Activated B cell treated with CpG ODN at 0.5 μM for 24 hours (primary cell): ENCODE measurements around the gene TBC1D9B. TPM values are rescaled to one million over a fixed set of nuclear protein-coding genes. Genes with fewer than 3 reads are reported as not detected.

Experiments
- ATAC-seq: fragments of 200-7000 bp; cut with Tn5 transposase; one replicate; pipeline ENCODE4 v1.10.0; 2021; ENCODE audit warnings: low read depth, mild to moderate bottlenecking, moderate library complexity
- CTCF ChIA-PET: fragments of 350-600 bp; sonication (Branson Sonifier 250); formaldehyde crosslinking; loops from one replicate; lab custom pipeline; 2021; ENCODE audit warnings: antibody characterized with exemption; lab: Charles Lee
- POLR2A ChIA-PET: fragments of 350-600 bp; sonication (Branson Sonifier 250); formaldehyde crosslinking; loops from one replicate; lab custom pipeline; 2021; ENCODE audit warnings: antibody characterized with exemption; lab: Charles Lee
- DNase-seq: peaks from one replicate; pipeline ENCODE4 v3.0.0; 2022
- H3K27ac Mint-ChIP-seq: one replicate; pipeline ENCODE4 v1.8.0; 2020; ENCODE audit warnings: mixed read lengths
- H3K27me3 Mint-ChIP-seq: one replicate; pipeline ENCODE4 v1.8.0; 2021; ENCODE audit warnings: mixed read lengths
- H3K36me3 Mint-ChIP-seq: one replicate; pipeline ENCODE4 v1.8.0; 2021; ENCODE audit warnings: low read depth, mixed read lengths
- H3K4me1 Mint-ChIP-seq: one replicate; pipeline ENCODE4 v1.8.0; 2021; ENCODE audit warnings: mixed read lengths
- H3K4me3 Mint-ChIP-seq: one replicate; pipeline ENCODE4 v1.8.0; 2020; ENCODE audit warnings: mild to moderate bottlenecking, mixed read lengths
- H3K9me3 Mint-ChIP-seq: one replicate; pipeline ENCODE4 v1.8.0; 2020; ENCODE audit warnings: mixed read lengths
- CTCF ChIP-seq: fragments of 200-600 bp; IDR thresholded peaks from one replicate; pipeline ENCODE4 v1.8.0; 2022; ENCODE audit warnings: antibody characterized with exemption, mild to moderate bottlenecking
- intact Hi-C: fragments of 100-400 bp; cut with micrococcal nuclease; formaldehyde crosslinking; loops from one replicate; pipeline ENCODE4 v1.15.1; 2024
- total RNA-seq: library from RNA; stranded (reverse); gene quantifications from 2 replicates; pipeline ENCODE4 v1.2.3, GENCODE V29; 2022

TBC1D9B gene
- total RNA-seq, 1 donor from 2014 or later: 117 TPM

- H3K27me3 Mint-ChIP-seq: no peaks in the 10 kb centered on the region
- peaks cover 12% of the 10 kb centered on the region for H3K36me3 Mint-ChIP-seq
- H3K4me1 Mint-ChIP-seq: peaks cover 18% of the 10 kb centered on the region
- no peak for ATAC-seq
- no peaks in the 10 kb centered on the region for H3K9me3 Mint-ChIP-seq
- POLR2A ChIA-PET: interaction anchor here (0.6 to 0.8 kb wide), 2 partner anchors 9 to 17 kb away, joined by 4 to 8 read pairs; no protein-coding TSS in a partner anchor
- intact Hi-C loops: no loop called here
- H3K4me3 Mint-ChIP-seq: no peak overlapping the region
- CTCF ChIA-PET: interaction anchor here (1.4 kb wide), 1 partner anchor 11 kb away, joined by 4 read pairs; no protein-coding TSS in a partner anchor
- no peak overlapping the region for H3K27ac Mint-ChIP-seq
- no peak for DNase-seq
- TF ChIP-seq CTCF: no peak
Observed at GRCh38 chr5:179812997-179813607, 94.6 kb downstream of the TBC1D9B start.

GRCh38 chr5:179812135-179812825 lies 95.4 kb downstream of the TBC1D9B start:
- TF ChIP-seq CTCF: no peak
- ChIA-PET CTCF (no interaction called here), POLR2A (interaction anchor here (0.6 to 1.8 kb wide), 3 partner anchors 8 to 18 kb away, joined by 4 to 9 read pairs (median 8); partner anchors contain the start of gene SQSTM1)
- DNase-seq (no peak), ATAC-seq (no peak)
- Mint-ChIP-seq H3K27ac (no peak overlapping the region), H3K36me3 (peaks cover 12% of the 10 kb centered on the region), H3K4me3 (no peak overlapping the region), H3K9me3 (no peaks in the 10 kb centered on the region), H3K4me1 (peaks cover 13% of the 10 kb centered on the region), H3K27me3 (no peaks in the 10 kb centered on the region)
- intact Hi-C loops: no loop called here

Other genes starting within 250 kb of the TBC1D9B start
- not detected in 2 replicates for gene CBY3, start 226.9 kb downstream of the TBC1D9B start, total RNA-seq
- 318 and 332 TPM in 2 replicates for gene CANX, start 208.9 kb downstream of the TBC1D9B start, total RNA-seq
- gene MAML1, start 175.1 kb downstream of the TBC1D9B start, total RNA-seq: 33.6 and 38.8 TPM in 2 replicates
- gene LTC4S, start 113.9 kb downstream of the TBC1D9B start, total RNA-seq: 2.6 and 2.7 TPM in 2 replicates
- gene MGAT4B, start 101.0 kb downstream of the TBC1D9B start, total RNA-seq: 73.6 and 85.3 TPM in 2 replicates
- 243 and 252 TPM in 2 replicates for gene SQSTM1, start 87.0 kb downstream of the TBC1D9B start, total RNA-seq
- gene MRNIP, start 49.1 kb downstream of the TBC1D9B start, total RNA-seq: 54.6 and 70.0 TPM in 2 replicates
- gene RNF130, start 163.9 kb upstream of the TBC1D9B start, total RNA-seq: 17.6 and 18.5 TPM in 2 replicates